ENCODE data around the gene MAST4. TPM values are rescaled to one million over a fixed set of nuclear protein-coding genes. Genes with fewer than 3 reads are reported as not detected.

Gene MAST4
- total and polyA plus RNA-seq, 2 of the 4 experiments (the other 2 are of a cell fraction): 4.8 to 6.8 TPM

DNA sequence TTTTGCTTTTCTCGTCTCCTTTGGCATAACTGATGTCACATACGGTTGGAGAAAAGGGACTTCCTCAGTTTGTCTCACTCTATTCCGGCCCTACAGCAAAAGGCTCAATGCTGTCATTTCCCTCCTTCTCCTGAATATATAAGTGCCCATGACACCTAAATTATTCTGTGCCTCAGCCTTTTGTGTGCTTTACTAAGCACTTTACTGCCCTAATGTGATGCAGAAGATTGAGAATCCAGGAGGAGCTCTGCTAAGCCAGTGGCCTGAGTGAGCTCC lies 592.8 kb downstream of the MAST4 start:
- H4K5ac ChIP-seq (ENCODE audit: low read depth, low read length): no peak overlapping the region
- 0 out of 2 replicates have a peak, but pooled peaks cover 2% of the 10 kb centered on the region for H3K9me3 ChIP-seq (ENCODE audit: control insufficient read depth, insufficient read depth, low read length)
- ATAC-seq (ENCODE audit: low read depth) (no peak), DNase-seq (no peak)
- WGBS, 2 experiments (ENCODE audit: extremely low coverage in 2 of 2, insufficient read length in 1 of 2): 82% methylated on average over 2 of the region's 3 CpGs; no CpG with 5 or more reads in 1 of the 2 experiments
- dilution Hi-C loops (cut with HindIII; ENCODE audit: low sequenced_read_pairs, unreplicated experiment): no loop called here
- no peak overlapping the region for H4K8ac ChIP-seq (ENCODE audit: low read depth in 2 of 2, low read length in 2 of 2)
- no peaks in the 10 kb centered on the region for H4K20me1 ChIP-seq (ENCODE audit: insufficient read depth, low read length)
- no peak for TF ChIP-seq MAFK (IDR thresholded peaks at IDR 0.05; ENCODE audit: low read depth, low read length)
- TF ChIP-seq FOS (IDR thresholded peaks at IDR 0.05; ENCODE audit: low read depth, low read length): no peak
- no peak for TF ChIP-seq MXI1 (IDR thresholded peaks at IDR 0.05; ENCODE audit: borderline replicate concordance, low read depth, low read length)
- TF ChIP-seq CEBPB (IDR thresholded peaks at IDR 0.05; ENCODE audit: low read depth, low read length): no peak
- TF ChIP-seq MAZ (IDR thresholded peaks at IDR 0.05; ENCODE audit: borderline replicate concordance, low read depth, low read length): no peak
- TF ChIP-seq NFE2L2 (IDR thresholded peaks at IDR 0.05; ENCODE audit: low read depth, low read length): no peak
- TF ChIP-seq, protein P1, sequence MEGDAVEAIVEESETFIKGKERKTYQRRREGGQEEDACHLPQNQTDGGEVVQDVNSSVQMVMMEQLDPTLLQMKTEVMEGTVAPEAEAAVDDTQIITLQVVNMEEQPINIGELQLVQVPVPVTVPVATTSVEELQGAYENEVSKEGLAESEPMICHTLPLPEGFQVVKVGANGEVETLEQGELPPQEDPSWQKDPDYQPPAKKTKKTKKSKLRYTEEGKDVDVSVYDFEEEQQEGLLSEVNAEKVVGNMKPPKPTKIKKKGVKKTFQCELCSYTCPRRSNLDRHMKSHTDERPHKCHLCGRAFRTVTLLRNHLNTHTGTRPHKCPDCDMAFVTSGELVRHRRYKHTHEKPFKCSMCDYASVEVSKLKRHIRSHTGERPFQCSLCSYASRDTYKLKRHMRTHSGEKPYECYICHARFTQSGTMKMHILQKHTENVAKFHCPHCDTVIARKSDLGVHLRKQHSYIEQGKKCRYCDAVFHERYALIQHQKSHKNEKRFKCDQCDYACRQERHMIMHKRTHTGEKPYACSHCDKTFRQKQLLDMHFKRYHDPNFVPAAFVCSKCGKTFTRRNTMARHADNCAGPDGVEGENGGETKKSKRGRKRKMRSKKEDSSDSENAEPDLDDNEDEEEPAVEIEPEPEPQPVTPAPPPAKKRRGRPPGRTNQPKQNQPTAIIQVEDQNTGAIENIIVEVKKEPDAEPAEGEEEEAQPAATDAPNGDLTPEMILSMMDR (conservative IDR thresholded peaks at IDR 0.05; ENCODE audit: low read depth, low read length): no peak
- no peak overlapping the region for H3K56ac ChIP-seq (ENCODE audit: extremely low read depth, insufficient read depth, low read length)
- H3K27ac ChIP-seq (ENCODE audit: insufficient read depth, low read length): no peak overlapping the region
- no peak overlapping the region for H3K4me3 ChIP-seq (ENCODE audit: insufficient read depth, low read depth, low read length)
- no peak overlapping the region for H3K4ac ChIP-seq (ENCODE audit: low read depth, low read length)
- no peaks in the 10 kb centered on the region for H3K27me3 ChIP-seq (ENCODE audit: control insufficient read depth, insufficient read depth, low read length)
- H2BK15ac ChIP-seq (ENCODE audit: low read depth, low read length): no peak overlapping the region
- no peaks in the 10 kb centered on the region for H3K9me1 ChIP-seq (ENCODE audit: insufficient read depth, low read length)
- no peak overlapping the region for H3K4me2 ChIP-seq (ENCODE audit: low read depth, low read length)
- no peak overlapping the region for H2AK5ac ChIP-seq (ENCODE audit: low read depth, low read length)
- no peak overlapping the region for H2AFZ ChIP-seq (replicated peaks; ENCODE audit: low read length, poor library complexity)
- no peak overlapping the region for H2BK120ac ChIP-seq (ENCODE audit: low read depth, low read length)
- H2AK9ac ChIP-seq (replicated peaks; ENCODE audit: low read depth, low read length, poor library complexity): no peak overlapping the region
- intact Hi-C loops (cut with micrococcal nuclease): no loop called here
- ChIA-PET CTCF (no interaction called here), POLR2A (ENCODE audit: unreplicated experiment) (no interaction called here)
- H2BK20ac ChIP-seq (ENCODE audit: low read depth, low read length): no peak overlapping the region
- no TSS peak for BruUV-seq (replicated peaks)
- no peak overlapping the region for H3K18ac ChIP-seq (ENCODE audit: low read depth, low read length)
- no peaks in the 10 kb centered on the region for H3K4me1 ChIP-seq (ENCODE audit: control insufficient read depth, insufficient read depth, low read length)
- in situ Hi-C loops (cut with MboI; ENCODE audit: low sequenced_read_pairs): no loop called here
- H3K36me3 ChIP-seq (ENCODE audit: control insufficient read depth, insufficient read depth, low read length): no peaks in the 10 kb centered on the region
- no peak overlapping the region for H3K9ac ChIP-seq (ENCODE audit: low read depth, low read length)
- no peak overlapping the region for H3K23ac ChIP-seq (ENCODE audit: low read depth, low read length)
- no peaks in the 10 kb centered on the region for H3K79me1 ChIP-seq (ENCODE audit: low read depth in 1 of 2, low read length in 2 of 2)
- H4K91ac ChIP-seq (ENCODE audit: insufficient read depth, low read depth, low read length): no peak overlapping the region
- no peak overlapping the region for H2BK5ac ChIP-seq (ENCODE audit: low read depth, low read length, poor library complexity, severe bottlenecking)
- no peak overlapping the region for H3K14ac ChIP-seq (replicated peaks; ENCODE audit: low read depth, low read length)

Measured in IMR-90 (cell line).